IPS DF 19.7 (cell line): ENCODE results near the gene OR51E2.
"Not testable (repeated sequence)": the region's sequence is repeated elsewhere in the genome, so short reads cannot be mapped to it uniquely, and the experiment has no call there.

Experiments
- DNase-seq: peaks from one replicate; pipeline ENCODE4 v3.0.0-alpha.2; 2013; ENCODE audit warnings: low read depth, low spot score

The OR51E2 gene, protein sequence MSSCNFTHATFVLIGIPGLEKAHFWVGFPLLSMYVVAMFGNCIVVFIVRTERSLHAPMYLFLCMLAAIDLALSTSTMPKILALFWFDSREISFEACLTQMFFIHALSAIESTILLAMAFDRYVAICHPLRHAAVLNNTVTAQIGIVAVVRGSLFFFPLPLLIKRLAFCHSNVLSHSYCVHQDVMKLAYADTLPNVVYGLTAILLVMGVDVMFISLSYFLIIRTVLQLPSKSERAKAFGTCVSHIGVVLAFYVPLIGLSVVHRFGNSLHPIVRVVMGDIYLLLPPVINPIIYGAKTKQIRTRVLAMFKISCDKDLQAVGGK

GRCh38 chr11:4697585-4697984, at the start of gene OR51E2:
Gene OR51E2 (minus strand): TSS chr11:4697853. CDS start chr11:4682711, 15,142 bp downstream.
- DNase-seq, result no peak

DNA sequence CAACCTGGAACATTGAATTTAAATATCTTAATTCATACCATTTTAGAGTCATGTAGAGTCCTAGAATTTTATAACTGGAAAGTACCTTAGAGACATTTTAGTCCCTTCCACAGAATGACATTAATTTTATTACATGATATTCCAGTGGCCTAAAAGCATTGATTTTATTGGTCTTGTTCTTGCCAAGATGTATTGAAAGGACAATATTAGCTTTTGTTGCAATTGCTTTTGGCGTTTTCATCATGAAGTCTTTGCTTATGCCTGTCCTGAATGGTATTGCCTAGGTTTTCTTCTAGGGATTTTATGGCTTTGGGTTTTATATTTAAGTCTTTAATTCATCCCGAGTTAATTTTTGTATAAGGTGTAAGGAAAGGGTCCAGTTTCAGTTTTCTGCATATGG, 43.1 kb upstream of the OR51E2 start:
- no peak for DNase-seq

DNA sequence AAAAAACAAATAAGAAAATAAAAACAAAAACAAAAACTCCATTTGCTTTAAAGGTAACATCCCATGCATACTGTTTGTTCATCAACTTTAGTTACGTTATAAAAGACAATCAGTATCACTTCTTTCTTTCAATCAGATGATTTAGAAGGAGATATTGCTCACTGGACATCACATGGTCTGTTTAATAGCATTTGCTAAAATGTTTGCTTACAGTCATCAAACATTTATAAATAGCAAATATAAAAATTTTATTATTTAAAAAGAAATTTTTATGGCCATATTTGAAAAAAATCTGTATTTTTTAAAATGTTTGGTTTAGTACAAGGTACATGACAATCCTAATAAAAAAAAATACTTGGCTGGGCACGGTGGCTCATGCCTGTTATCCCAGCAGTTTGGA, 29.5 kb upstream of the OR51E2 start:
- no peak for DNase-seq

DNA sequence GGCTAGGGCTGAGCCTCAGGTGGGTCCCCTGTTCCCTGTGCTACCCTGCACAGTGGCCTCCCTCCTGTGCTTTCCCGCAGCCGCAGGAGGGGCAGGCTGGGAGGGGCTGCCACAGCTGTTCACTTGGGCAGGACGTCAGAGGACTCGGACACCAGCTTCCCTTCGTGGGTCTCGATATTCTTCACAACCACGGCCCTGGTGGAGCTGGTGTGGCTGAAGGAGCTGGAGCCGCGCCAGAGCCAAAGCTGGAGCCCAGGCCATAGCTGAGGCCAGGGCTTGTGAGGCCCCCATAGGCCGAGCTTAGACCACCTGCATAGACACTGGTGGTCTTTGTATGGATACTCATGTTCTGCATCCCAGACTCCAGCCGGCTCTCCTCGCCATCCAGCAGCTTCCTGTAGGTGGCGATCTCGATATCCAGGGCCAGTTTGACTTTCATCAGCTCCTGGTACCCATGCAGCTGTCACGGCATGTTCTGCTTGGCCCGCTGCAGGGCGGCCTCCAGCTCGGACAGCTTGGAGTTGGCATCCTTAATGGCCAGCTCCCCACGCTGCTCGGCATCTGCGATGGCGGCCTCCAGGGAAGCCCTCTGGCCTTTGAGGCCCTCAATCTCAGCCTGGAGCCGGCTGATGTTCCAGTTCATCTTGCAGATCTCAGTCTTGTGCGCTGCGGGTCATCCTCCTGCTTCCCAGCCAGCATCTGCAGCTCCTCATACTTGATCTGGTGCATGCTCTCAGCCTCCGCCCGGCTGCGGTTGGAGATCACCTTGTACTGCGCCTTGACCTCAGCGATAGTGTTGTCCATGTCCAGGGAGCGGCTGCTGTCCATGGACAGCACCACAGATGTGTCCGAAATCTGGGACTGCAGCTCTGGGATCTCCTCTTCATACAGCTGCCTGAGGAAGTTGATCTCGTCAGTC, 25.2 kb upstream of the OR51E2 start:
- not testable (repeated sequence) for DNase-seq

- DNase-seq, result no peak
Observed at GRCh38 chr11:4714300-4714699, 16.6 kb upstream of the OR51E2 start.

DNA sequence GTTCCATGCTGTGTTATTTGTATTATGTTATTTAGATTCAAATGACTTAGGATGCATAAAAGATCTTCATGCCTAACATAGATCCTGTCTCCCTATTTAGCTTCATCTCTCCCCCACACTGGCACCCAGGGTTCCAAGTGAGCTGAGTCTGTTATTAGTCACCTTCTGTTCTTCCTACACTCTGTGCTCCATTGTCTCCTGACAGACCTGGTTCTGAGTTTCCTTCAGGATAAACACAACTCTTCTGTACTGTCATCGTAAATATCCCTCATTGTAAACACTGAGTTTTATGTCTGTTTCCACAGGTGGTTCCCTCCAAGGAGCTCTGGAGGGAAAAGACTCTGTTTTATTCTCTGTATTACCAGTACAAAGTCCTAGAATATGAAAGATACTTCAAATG, 15.6 kb upstream of the OR51E2 start:
- DNase-seq, result no peak

- DNase-seq, result no peak
Observed at GRCh38 chr11:4704790-4705334, 7.2 kb upstream of the OR51E2 start.

DNA sequence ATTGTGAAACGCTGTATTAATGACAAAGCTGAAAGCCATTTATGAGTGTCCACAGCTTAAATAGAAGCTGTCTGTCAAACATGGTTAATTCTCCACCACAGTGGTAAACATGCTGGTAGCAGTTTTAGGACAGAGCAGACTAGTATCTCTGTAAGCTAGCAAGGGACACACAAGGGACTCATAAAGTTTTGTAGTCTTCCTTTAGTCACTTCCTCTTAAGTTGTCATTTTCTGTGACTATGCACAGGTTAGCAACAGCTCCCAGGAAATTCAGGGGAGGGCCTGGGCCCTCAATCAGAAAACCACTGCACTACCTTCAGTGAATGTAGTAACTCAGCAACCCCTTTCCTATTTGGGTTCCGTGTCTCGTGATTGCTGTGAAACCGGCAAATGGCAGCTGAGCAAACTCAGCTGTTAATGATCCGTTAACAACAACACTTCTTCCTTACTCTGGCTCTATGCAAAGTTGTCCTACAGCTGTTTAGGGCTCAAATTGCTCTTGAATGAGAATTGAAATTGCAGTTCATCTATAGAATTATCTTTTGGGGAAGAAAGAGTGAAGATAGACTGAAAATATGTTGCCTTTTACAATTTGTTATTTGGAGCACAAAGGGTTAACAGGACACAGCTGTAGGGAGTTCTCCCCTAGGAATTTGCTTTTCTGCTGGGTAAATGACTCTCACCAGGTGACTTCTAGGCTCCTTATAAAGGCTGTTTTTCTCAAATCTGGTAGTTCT, 6.6 kb upstream of the OR51E2 start, which contains the start of gene MMP26:
Gene MMP26, plus strand, starts transcription at position 731 of the 736 bp plus-strand sequence.
- no peak for DNase-seq

DNA sequence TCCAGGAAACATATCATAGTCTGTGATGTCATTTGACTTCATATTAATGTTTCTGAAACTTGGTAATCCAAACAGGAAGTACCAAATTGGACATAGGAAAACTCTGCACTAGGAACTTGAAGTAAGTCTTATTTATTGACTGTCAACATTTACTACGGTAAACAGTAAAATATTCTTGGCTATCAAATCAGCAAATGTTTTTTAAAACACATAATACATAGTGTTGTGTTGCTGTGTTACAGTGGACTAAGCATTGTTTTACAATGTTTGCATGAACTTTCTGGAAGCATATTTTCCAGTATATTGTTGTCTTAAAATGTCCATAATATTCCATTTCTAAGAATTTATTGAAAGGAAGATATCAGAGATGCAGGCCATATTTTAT, 2.8 kb upstream of the OR51E2 start:
- DNase-seq, result no peak

- DNase-seq, result no peak
Observed at GRCh38 chr11:4699697-4700435, 2.2 kb upstream of the OR51E2 start.

GRCh38 chr11:4695442-4695841, 2.2 kb downstream of the OR51E2 start:
- DNase-seq, result no peak

- DNase-seq, result no peak
Observed at GRCh38 chr11:4684631-4685285, 12.9 kb downstream of the OR51E2 start.

- no peak for DNase-seq
Observed at GRCh38 chr11:4682623-4683419, 14.8 kb downstream of the OR51E2 start.

GRCh38 chr11:4680341-4680740, 17.3 kb downstream of the OR51E2 start:
- DNase-seq, result no peak

DNA sequence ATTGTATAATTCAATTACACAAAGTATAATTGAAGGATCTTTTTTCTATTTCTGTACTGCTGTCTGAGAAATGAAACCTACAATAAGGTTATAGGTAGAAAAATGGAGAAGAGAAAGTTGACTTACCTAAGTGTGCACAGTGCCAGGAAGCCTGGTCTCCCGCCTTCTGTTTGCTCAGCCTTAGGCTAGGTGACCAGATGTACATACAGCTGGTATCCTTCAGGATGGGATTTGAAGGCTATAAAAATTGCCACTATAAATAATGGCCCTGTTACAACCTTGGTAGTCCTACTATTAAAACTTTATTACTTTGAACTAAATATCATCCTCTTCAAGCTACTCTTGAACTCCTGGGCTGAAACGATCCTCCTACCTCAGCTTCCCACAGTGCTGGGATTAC, 19.7 kb downstream of the OR51E2 start:
- DNase-seq, result no peak

DNA sequence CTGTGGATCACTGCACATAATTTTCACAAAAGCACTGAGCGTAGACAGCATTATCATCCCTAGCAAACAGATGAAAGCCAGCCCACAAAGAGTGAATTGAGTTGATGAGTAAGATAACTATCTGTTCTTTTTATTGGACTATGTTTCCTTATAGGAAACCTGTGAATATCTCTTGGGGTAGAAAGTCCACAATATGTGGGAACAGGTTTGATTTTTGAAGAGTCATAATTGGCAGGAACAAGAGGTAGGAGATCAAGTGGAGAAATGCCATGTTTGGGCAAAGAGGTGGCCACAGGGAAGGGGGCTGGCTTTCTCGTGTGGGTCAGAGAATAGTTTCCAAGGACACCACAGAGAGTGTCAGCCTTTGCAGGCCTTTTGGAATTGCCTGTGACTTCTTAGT, 23.9 kb downstream of the OR51E2 start:
- no peak for DNase-seq

- no peak for DNase-seq
Observed at GRCh38 chr11:4672470-4672869, 25.2 kb downstream of the OR51E2 start.

- no peak for DNase-seq
Observed at GRCh38 chr11:4671741-4672140, 25.9 kb downstream of the OR51E2 start.

DNA sequence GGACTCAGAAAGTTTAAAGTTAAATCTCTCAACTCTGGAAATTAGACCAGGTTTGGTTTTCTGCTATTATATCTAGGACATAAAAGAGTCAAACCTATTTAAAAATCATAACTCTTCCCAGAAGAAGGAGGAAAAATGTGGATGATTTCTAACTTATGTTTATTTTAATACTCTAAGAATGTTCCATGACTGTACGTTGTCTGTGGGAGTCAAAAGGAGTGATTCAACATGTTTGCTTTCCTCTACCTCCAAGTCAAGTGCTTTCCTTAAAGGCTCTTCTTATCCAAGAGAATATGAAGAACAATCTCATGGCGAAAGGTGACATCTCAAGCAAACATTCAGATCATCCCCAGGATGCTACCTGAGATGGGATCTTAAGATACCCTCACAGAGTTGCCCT, 32.2 kb downstream of the OR51E2 start:
- no peak for DNase-seq

GRCh38 chr11:4664786-4665185, 32.9 kb downstream of the OR51E2 start:
- DNase-seq, result no peak
